DND-41 (cell line): ENCODE data around the gene KAZN.

Source experiments
- ATAC-seq: fragments of 200-7000 bp; cut with Tn5 transposase; 3 replicates; pipeline ENCODE4 v1.9.1; 2021; ENCODE audit warnings: low read depth; ENCODE audit not compliant: insufficient read depth
- DNase-seq: peaks from one replicate; pipeline ENCODE4 v3.0.0-alpha.2; 2020
- H2AFZ ChIP-seq: 2 replicates; pipeline ENCODE4 v1.6.0; 2012; ENCODE audit warnings: low read depth, low read length
- H3K27ac ChIP-seq: 2 replicates; pipeline ENCODE4 v1.5.1; 2012; ENCODE audit warnings: low read length, inconsistent platforms
- H3K27me3 ChIP-seq: fragments of 200-600 bp; sonication (generic); 2 replicates; pipeline ENCODE4 v1.6.0; 2012; ENCODE audit warnings: low read length, mild to moderate bottlenecking, inconsistent platforms; ENCODE audit not compliant: insufficient read depth, poor library complexity
- H3K36me3 ChIP-seq: 2 replicates; pipeline ENCODE4 v1.5.1; 2012; ENCODE audit warnings: low read length, inconsistent platforms; ENCODE audit not compliant: insufficient read depth
- H3K4me1 ChIP-seq: 2 replicates; pipeline ENCODE4 v1.5.1; 2012; ENCODE audit warnings: mild to moderate bottlenecking, low read length; ENCODE audit not compliant: insufficient read depth
- H3K4me2 ChIP-seq: 2 replicates; pipeline ENCODE4 v1.6.0; 2012; ENCODE audit warnings: mild to moderate bottlenecking, moderate library complexity, low read length, inconsistent platforms; ENCODE audit not compliant: insufficient read depth
- H3K4me3 ChIP-seq, 2 experiments: fragments of 200-600 bp in 1 of 2; shearing (Covaris generic) in 1 of 2; 2 replicates each; pipeline ENCODE4 v1.5.1; 2012 to 2016; ENCODE audit warnings: inconsistent platforms in 2 of 2, low read length in 2 of 2, mild to moderate bottlenecking in 2 of 2, low read depth in 1 of 2, moderate library complexity in 1 of 2
- H3K79me2 ChIP-seq: 2 replicates; pipeline ENCODE4 v1.6.0; 2012; ENCODE audit warnings: low read length, inconsistent platforms; ENCODE audit not compliant: insufficient read depth
- H3K9ac ChIP-seq: 2 replicates; pipeline ENCODE4 v1.6.0; 2012; ENCODE audit warnings: low read depth, mild to moderate bottlenecking, inconsistent platforms, low read length, moderate library complexity
- H3K9me3 ChIP-seq: 2 replicates; pipeline ENCODE4 v1.5.1; 2012; ENCODE audit warnings: low read length, moderate library complexity, mild to moderate bottlenecking, inconsistent platforms; ENCODE audit not compliant: insufficient read depth, severe bottlenecking
- H4K20me1 ChIP-seq: 2 replicates; pipeline ENCODE4 v1.6.0; 2012; ENCODE audit warnings: low read length; ENCODE audit not compliant: insufficient read depth
- EZH2 ChIP-seq: IDR thresholded peaks from 3 replicates; pipeline ENCODE4 v1.6.1; 2012; ENCODE audit warnings: borderline replicate concordance, low read depth, mild to moderate bottlenecking, moderate library complexity, low read length, inconsistent platforms; ENCODE audit not compliant: severe bottlenecking
- TF ChIP-seq, protein P1 (sequence below): IDR thresholded peaks from 2 replicates; pipeline ENCODE4 v1.5.1; 2012; ENCODE audit warnings: borderline replicate concordance, low read length, moderate library complexity, mild to moderate bottlenecking; ENCODE audit not compliant: poor library complexity, severe bottlenecking; ENCODE audit errors: extremely low read depth

The KAZN gene

GRCh38 chr1:14707531-14708445 lies 109.3 kb downstream of the KAZN start:
- Histone ChIP-seq H3K27ac (no peak overlapping the region), H3K4me2 (no peak overlapping the region), H3K9me3 (peaks cover 34% of the 10 kb centered on the region), H3K79me2 (no peaks in the 10 kb centered on the region), H3K36me3 (no peaks in the 10 kb centered on the region), H3K9ac (no peak overlapping the region), H3K4me3 (no peak overlapping the region), H3K4me1 (no peaks in the 10 kb centered on the region), H3K27me3 (no peaks in the 10 kb centered on the region), H2AFZ (no peak overlapping the region), H4K20me1 (no peaks in the 10 kb centered on the region)
- no peak for TF ChIP-seq EZH2
- TF ChIP-seq, protein P1, sequence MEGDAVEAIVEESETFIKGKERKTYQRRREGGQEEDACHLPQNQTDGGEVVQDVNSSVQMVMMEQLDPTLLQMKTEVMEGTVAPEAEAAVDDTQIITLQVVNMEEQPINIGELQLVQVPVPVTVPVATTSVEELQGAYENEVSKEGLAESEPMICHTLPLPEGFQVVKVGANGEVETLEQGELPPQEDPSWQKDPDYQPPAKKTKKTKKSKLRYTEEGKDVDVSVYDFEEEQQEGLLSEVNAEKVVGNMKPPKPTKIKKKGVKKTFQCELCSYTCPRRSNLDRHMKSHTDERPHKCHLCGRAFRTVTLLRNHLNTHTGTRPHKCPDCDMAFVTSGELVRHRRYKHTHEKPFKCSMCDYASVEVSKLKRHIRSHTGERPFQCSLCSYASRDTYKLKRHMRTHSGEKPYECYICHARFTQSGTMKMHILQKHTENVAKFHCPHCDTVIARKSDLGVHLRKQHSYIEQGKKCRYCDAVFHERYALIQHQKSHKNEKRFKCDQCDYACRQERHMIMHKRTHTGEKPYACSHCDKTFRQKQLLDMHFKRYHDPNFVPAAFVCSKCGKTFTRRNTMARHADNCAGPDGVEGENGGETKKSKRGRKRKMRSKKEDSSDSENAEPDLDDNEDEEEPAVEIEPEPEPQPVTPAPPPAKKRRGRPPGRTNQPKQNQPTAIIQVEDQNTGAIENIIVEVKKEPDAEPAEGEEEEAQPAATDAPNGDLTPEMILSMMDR = no peak
- DNase-seq = no peak
- ATAC-seq = no peak

DNA sequence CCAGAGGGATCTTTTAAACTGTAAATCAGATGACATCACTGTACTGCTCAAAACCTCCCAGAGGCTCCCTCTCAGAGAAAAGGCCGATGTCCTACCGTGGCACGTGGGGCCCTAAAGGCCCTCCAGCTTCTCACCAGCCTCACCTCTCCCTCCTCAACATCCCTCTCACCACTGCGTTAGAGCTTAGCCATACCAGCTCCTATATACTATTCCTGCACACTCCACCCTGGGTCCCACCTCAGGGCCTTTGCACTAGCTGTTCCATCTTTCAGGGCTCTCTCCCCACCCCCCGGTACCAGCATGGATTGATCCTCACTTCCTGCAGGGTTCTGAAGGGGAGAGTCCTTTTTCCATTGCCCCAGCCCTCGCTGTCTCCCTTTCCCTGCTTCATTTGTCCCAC lies 111.8 kb downstream of the KAZN start:
- no peak overlapping the region for H3K4me2 ChIP-seq
- no peak overlapping the region for H3K9ac ChIP-seq
- DNase-seq = no peak
- no peaks in the 10 kb centered on the region for H4K20me1 ChIP-seq
- H3K9me3 ChIP-seq = peaks cover 34% of the 10 kb centered on the region
- H2AFZ ChIP-seq = no peak overlapping the region
- no peaks in the 10 kb centered on the region for H3K36me3 ChIP-seq
- no peak overlapping the region for H3K27ac ChIP-seq
- H3K4me3 ChIP-seq = no peak overlapping the region
- H3K4me1 ChIP-seq = no peaks in the 10 kb centered on the region
- no peaks in the 10 kb centered on the region for H3K79me2 ChIP-seq
- H3K27me3 ChIP-seq = no peaks in the 10 kb centered on the region
- TF ChIP-seq, protein P1 = no peak
- TF ChIP-seq EZH2 = no peak
- ATAC-seq = no peak

GRCh38 chr1:14712136-14712535 lies 113.7 kb downstream of the KAZN start:
- Histone ChIP-seq H3K9ac (no peak overlapping the region), H3K36me3 (no peaks in the 10 kb centered on the region), H2AFZ (no peak overlapping the region), H3K4me1 (no peaks in the 10 kb centered on the region), H3K79me2 (no peaks in the 10 kb centered on the region), H4K20me1 (0 out of 2 replicates have a peak, but pooled peaks cover 2% of the 10 kb centered on the region), H3K27me3 (no peaks in the 10 kb centered on the region), H3K4me2 (no peak overlapping the region), H3K4me3 (no peak overlapping the region), H3K27ac (no peak overlapping the region), H3K9me3 (peaks cover 25% of the 10 kb centered on the region)
- no peak for DNase-seq
- no peak for ATAC-seq
- TF ChIP-seq EZH2 = no peak
- TF ChIP-seq, protein P1 = no peak
